ACHN (cell line): ENCODE measurements around the gene ZFYVE26.
"Not testable (repeated sequence)": the region's sequence is repeated elsewhere in the genome, so short reads cannot be mapped to it uniquely, and the experiment has no call there.

Experiments
- DNase-seq: peaks from one replicate; pipeline ENCODE4 v3.0.0-alpha.2; 2015
- in situ Hi-C: cut with HindIII; loops from 2 replicates; pipeline ENCODE4 v1.10.0; 2017; ENCODE audit warnings: low sequenced_read_pairs, low pct_ligation_motif_present, low pct_unique_long_range_greater_than_20kb

The ZFYVE26 gene

GRCh38 chr14:67818476-67818875 is 2.1 kb upstream of the ZFYVE26 start:
- DNase-seq, in situ Hi-C loops: not testable (repeated sequence)

GRCh38 chr14:67817750-67818438 is 1.5 kb upstream of the ZFYVE26 start:
- in situ Hi-C loops, result no loop called here
- DNase-seq, result no peak

GRCh38 chr14:67815573-67816225 is 691 bp downstream of the ZFYVE26 start:
- in situ Hi-C loops, result no loop called here
- DNase-seq, result peak; percentile 32

GRCh38 chr14:67814821-67815220 is 1.6 kb downstream of the ZFYVE26 start:
- in situ Hi-C loops, result no loop called here
- no peak for DNase-seq

- no peak for DNase-seq
- in situ Hi-C loops, result no loop called here
Observed at GRCh38 chr14:67806246-67806645, 10.1 kb downstream of the ZFYVE26 start.

- in situ Hi-C loops, result no loop called here
- DNase-seq, result no peak
Observed at GRCh38 chr14:67800743-67801142, 15.6 kb downstream of the ZFYVE26 start.

- no peak for DNase-seq
- in situ Hi-C loops, result no loop called here
Observed at GRCh38 chr14:67798731-67799130, 17.7 kb downstream of the ZFYVE26 start.

- no peak for DNase-seq
- in situ Hi-C loops, result no loop called here
Observed at GRCh38 chr14:67787673-67788072, 28.7 kb downstream of the ZFYVE26 start.

- in situ Hi-C loops, result no loop called here
- DNase-seq, result no peak
Observed at GRCh38 chr14:67785270-67786109, 30.9 kb downstream of the ZFYVE26 start.

- DNase-seq, result no peak
- in situ Hi-C loops, result no loop called here
Observed at GRCh38 chr14:67784244-67784823, 32.1 kb downstream of the ZFYVE26 start.

- in situ Hi-C loops, result no loop called here
- DNase-seq, result no peak
Observed at GRCh38 chr14:67782090-67782489, 34.3 kb downstream of the ZFYVE26 start.

- DNase-seq, result no peak
- in situ Hi-C loops, result no loop called here
Observed at GRCh38 chr14:67778792-67779191, 37.6 kb downstream of the ZFYVE26 start.

GRCh38 chr14:67776653-67777322 is 39.6 kb downstream of the ZFYVE26 start:
- in situ Hi-C loops, result no loop called here

GRCh38 chr14:67773844-67774377 is 42.5 kb downstream of the ZFYVE26 start:
- in situ Hi-C loops, result no loop called here
- no peak for DNase-seq

More at GRCh38 chr14:67776653-67777322, 39.6 kb downstream of the ZFYVE26 start:
- no peak for DNase-seq

- in situ Hi-C loops, result no loop called here
- DNase-seq, result no peak
Observed at GRCh38 chr14:67768219-67768618, 48.2 kb downstream of the ZFYVE26 start.

GRCh38 chr14:67766035-67766680 is 50.2 kb downstream of the ZFYVE26 start:
- DNase-seq, result no peak
- in situ Hi-C loops, result no loop called here

GRCh38 chr14:67765192-67765834 is 51.1 kb downstream of the ZFYVE26 start:
- no peak for DNase-seq
- in situ Hi-C loops, result no loop called here
